ENCODE data around the gene RNF150.

DNA sequence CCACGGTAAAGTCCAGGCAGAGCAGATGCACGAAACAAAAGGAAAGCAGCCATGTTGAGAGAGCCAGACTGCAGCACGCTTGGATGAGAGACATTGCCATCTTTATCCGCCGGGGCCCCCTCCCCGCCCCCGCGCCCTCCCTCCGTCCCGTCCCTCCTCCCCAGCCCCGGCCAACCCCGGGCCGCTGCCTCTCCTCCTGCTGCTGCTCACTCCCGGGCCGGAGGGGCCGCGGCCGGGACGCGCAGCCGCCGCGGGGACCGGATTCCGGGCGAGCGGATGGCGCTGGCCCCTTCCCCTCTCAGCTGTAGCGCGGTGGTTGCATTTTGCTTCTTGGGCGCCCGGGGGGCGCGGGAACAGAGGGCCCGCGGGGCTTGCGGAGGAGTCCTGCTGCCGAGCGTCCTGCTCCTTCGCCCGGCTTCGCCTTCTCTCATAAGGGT is 542 bp downstream of the RNF150 start:
- TF ChIP-seq SP2 (IDR thresholded peaks at IDR 0.05; ENCODE audit: low read length) (no peak), CTCF (IDR thresholded peaks at IDR 0.05; ENCODE audit: control extremely low read depth in 1 of 3, insufficient read depth in 1 of 3, low read depth in 1 of 3, low read length in 3 of 3) (no peak), JUND (IDR thresholded peaks at IDR 0.05; ENCODE audit: low read length) (no peak), ZNF274 (IDR thresholded peaks at IDR 0.05; ENCODE audit: borderline replicate concordance, extremely low read depth, low read length) (no peak)

Data from H1 (cell line).